Measurements from ENCODE around the gene CAPN5. TPM values are rescaled to one million over a fixed set of nuclear protein-coding genes. Genes with fewer than 3 reads are reported as not detected.
A peak's percentile ranks its signal among the peaks of the same experiment; 100 is the strongest.

Gene CAPN5
- total RNA-seq, 1 donor from 2014 or later = 7.4 TPM

- H3K4me1 ChIP-seq = peaks cover 4% of the 10 kb centered on the region
Observed at GRCh38 chr11:77114089-77114463, 47.3 kb downstream of the CAPN5 start.

GRCh38 chr11:77115181-77115611 lies 48.4 kb downstream of the CAPN5 start:
- no peak overlapping the region for H3K27ac ChIP-seq
- no peaks in the 10 kb centered on the region for H3K79me2 ChIP-seq (ENCODE audit: low read depth)
- no peak overlapping the region for H3K27ac Mint-ChIP-seq
- H3K4me1 ChIP-seq = peaks cover 4% of the 10 kb centered on the region
- TF ChIP-seq EZH2 (IDR thresholded peaks at IDR 0.05) (no peak), CTCF (IDR thresholded peaks at IDR 0.05) (peak; percentile 24)
- H2AFZ ChIP-seq (replicated peaks) = no peak overlapping the region
- no peaks in the 10 kb centered on the region for H3K9me3 ChIP-seq (ENCODE audit: low read depth)
- DNase-seq (ENCODE audit: low spot score) = no peak
- H3K4me3 Mint-ChIP-seq = no peak overlapping the region
- H3K9ac ChIP-seq = no peak overlapping the region
- H3K36me3 ChIP-seq = no peaks in the 10 kb centered on the region
- H3K27me3 Mint-ChIP-seq (ENCODE audit: insufficient read depth, low read depth) = peaks cover 9% of the 10 kb centered on the region
- no peaks in the 10 kb centered on the region for H3K27me3 ChIP-seq
- peaks cover 22% of the 10 kb centered on the region for H3K4me1 Mint-ChIP-seq
- H3K4me3 ChIP-seq = no peak overlapping the region
- no peaks in the 10 kb centered on the region for H3K36me3 Mint-ChIP-seq
- no peaks in the 10 kb centered on the region for H3F3A ChIP-seq (ENCODE audit: low read depth)
- H3K4me2 ChIP-seq = no peak overlapping the region
- no peaks in the 10 kb centered on the region for H4K20me1 ChIP-seq (ENCODE audit: low read depth)
- H3K9me3 Mint-ChIP-seq = no peaks in the 10 kb centered on the region

More at GRCh38 chr11:77114089-77114463, 47.3 kb downstream of the CAPN5 start:
- Histone ChIP-seq H3K9ac (no peak overlapping the region), H3F3A (ENCODE audit: low read depth) (no peaks in the 10 kb centered on the region), H3K79me2 (ENCODE audit: low read depth) (no peaks in the 10 kb centered on the region), H3K36me3 (no peaks in the 10 kb centered on the region), H3K4me2 (no peak overlapping the region), H4K20me1 (ENCODE audit: low read depth) (no peaks in the 10 kb centered on the region), H3K27me3 (no peaks in the 10 kb centered on the region), H3K9me3 (ENCODE audit: low read depth) (no peaks in the 10 kb centered on the region), H2AFZ (replicated peaks) (no peak overlapping the region), H3K4me3 (no peak overlapping the region), H3K27ac (no peak overlapping the region)
- Mint-ChIP-seq H3K4me3 (no peak overlapping the region), H3K9me3 (no peaks in the 10 kb centered on the region), H3K27ac (no peak overlapping the region), H3K36me3 (no peaks in the 10 kb centered on the region), H3K4me1 (peaks cover 22% of the 10 kb centered on the region), H3K27me3 (ENCODE audit: insufficient read depth, low read depth) (peaks cover 9% of the 10 kb centered on the region)
- TF ChIP-seq EZH2 (IDR thresholded peaks at IDR 0.05) (no peak), EZH2phosphoT487 (IDR thresholded peaks at IDR 0.05) (no peak), CTCF (IDR thresholded peaks at IDR 0.05) (no peak)
- no peak for DNase-seq (ENCODE audit: low spot score)

- Mint-ChIP-seq H3K4me1 (peaks cover 22% of the 10 kb centered on the region), H3K9me3 (no peaks in the 10 kb centered on the region), H3K27ac (no peak overlapping the region), H3K4me3 (no peak overlapping the region), H3K27me3 (ENCODE audit: insufficient read depth, low read depth) (peaks cover 10% of the 10 kb centered on the region), H3K36me3 (peaks cover 3% of the 10 kb centered on the region)
- no peak overlapping the region for H3K9ac ChIP-seq
- no peaks in the 10 kb centered on the region for H3K79me2 ChIP-seq (ENCODE audit: low read depth)
- H3K4me1 ChIP-seq = peaks cover 4% of the 10 kb centered on the region
- no peaks in the 10 kb centered on the region for H4K20me1 ChIP-seq (ENCODE audit: low read depth)
- H3K4me3 ChIP-seq = no peak overlapping the region
- H3K4me2 ChIP-seq = no peak overlapping the region
- no peak overlapping the region for H2AFZ ChIP-seq (replicated peaks)
- H3K9me3 ChIP-seq (ENCODE audit: low read depth) = no peaks in the 10 kb centered on the region
- no peak overlapping the region for H3K27ac ChIP-seq
- H3K36me3 ChIP-seq = no peaks in the 10 kb centered on the region
- no peak for DNase-seq (ENCODE audit: low spot score)
- TF ChIP-seq EZH2 (IDR thresholded peaks at IDR 0.05) (no peak), CTCF (IDR thresholded peaks at IDR 0.05) (no peak), EZH2phosphoT487 (IDR thresholded peaks at IDR 0.05) (no peak)
- no peaks in the 10 kb centered on the region for H3F3A ChIP-seq (ENCODE audit: low read depth)
- H3K27me3 ChIP-seq = no peaks in the 10 kb centered on the region
Observed at GRCh38 chr11:77115956-77116355, 49.2 kb downstream of the CAPN5 start.

Data from neural progenitor cell (in vitro differentiated cells).